GM21825 (cell line): ENCODE results near the gene SIRPA.

ENCODE experiments used
- ATAC-seq: cut with Tn5 transposase; IDR thresholded peaks from one replicate; pipeline ENCODE4 v1.9.1; 2021; ENCODE audit warnings: mild to moderate bottlenecking, moderate library complexity; ENCODE audit not compliant: unreplicated experiment

Gene SIRPA

DNA sequence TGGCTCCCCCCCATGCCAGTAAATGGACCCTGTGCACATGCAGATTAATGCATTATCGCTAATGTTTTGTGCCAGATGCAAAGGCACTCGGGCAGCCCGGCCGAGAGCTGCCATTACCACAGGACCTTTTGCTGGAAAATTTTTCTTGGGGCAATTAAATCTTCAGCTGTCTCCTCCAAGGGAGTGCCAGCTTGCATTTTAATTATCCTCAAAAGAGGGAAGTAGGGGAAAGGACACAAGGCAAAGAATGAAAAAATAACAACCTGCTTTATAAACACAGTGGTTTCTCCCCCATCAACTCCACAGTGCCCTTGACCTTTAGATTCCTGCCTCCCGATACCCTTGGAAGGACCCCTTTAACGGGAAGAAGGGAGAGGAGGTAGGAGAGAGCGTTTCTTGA, 50.5 kb downstream of the SIRPA start:
- no peak for ATAC-seq

DNA sequence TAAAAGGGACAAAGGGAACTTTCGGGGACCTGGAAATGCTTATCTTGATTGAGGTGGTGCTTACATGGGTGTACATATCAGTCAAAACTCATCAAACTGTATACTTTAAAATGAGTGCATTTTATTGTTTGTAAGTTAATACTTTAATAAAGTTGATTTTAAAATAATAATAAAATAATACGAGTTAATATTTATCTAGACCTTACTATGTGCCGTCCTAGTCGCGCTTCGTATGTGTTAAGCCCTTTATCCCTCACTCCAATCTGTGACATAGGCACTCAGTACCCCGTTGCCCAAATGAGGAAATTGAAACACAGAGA, 51.2 kb downstream of the SIRPA start:
- ATAC-seq: no peak

DNA sequence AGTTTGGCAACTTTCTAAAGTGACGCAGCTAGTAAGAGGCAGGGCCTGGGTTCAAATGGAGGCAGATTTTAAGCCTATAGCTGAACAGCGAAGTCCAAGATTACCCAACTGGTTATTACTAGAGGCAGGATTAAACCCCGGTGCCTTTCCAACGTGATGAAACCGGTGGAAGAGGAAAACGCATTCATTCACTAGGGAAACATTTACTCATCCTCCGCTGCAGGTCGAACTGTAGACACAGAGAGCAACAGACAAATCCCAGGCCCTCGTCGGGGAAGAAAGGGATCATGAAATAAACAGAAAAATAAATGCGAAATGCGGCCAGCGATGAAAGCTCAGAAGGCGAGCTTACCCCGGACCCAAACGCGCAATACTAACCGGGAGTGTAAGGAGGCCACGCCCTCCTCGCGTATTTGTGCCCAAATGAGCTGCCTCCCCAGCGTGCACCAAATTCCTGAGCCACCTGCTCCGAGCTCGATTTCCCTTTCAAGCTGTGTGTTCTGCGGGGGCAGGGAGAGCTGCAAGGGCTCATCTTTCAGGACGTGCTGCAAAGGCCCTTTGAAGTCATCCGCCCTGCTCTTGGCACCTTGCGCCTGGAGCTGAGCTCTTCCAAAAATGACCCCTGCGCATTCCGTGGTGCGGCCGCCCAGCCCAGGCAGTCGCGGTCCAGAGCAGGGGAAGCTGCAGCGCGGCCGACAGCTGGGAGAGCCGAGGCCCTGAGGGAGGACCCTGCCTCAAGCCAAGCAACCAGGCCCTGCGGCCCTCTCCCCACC, 51.7 kb downstream of the SIRPA start:
- no peak for ATAC-seq

DNA sequence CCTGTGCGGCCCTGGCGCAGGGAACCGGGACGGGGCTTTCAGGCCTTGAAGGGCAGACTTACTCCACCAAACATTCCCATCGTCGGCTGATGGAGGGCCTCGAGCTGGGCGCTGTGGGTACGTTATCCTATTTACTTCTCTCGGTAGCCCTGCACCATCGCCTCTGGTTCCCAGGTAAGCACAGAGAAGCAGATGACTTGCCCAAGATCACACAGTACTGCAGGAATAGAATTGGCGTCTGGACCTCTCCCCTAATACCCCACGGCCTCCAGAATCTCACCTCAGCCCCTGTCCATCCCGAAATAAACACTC, 52.3 kb downstream of the SIRPA start:
- no peak for ATAC-seq

DNA sequence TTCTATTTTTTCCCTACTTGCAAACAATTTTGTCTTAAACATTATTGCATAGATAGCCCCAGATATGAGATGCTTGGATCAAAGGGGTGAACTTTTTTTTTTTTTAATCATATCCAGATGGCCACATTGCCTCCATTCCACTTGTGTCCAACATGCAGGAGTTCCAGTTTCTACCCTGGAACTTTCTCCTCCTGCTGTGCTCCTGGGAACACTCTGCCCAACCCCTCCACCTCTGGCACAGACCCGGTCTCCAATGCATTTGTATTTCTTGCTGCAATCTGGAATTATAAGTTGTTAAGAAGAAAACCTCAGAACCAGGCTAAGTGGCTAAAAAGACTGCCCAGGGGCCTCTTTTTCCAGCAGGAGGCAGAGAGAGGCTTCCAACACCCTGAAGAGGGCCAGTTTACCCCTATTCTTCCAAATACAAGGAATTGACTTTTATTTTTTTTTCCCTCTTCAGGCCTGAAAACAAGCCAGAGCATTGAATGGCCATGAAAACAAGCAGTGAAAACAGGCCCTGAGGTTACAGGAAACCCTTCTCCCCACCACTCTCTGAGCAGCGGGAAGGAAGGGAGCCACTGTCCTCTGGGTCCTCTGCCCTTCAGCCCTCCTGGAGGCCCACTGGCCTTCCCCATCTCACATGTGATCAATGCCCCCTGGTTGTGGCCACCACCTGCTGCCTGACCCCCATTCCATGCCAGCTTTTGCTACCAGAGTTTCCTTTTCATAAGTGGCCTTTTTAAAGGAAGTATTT, 54.3 kb downstream of the SIRPA start:
- ATAC-seq: no peak

DNA sequence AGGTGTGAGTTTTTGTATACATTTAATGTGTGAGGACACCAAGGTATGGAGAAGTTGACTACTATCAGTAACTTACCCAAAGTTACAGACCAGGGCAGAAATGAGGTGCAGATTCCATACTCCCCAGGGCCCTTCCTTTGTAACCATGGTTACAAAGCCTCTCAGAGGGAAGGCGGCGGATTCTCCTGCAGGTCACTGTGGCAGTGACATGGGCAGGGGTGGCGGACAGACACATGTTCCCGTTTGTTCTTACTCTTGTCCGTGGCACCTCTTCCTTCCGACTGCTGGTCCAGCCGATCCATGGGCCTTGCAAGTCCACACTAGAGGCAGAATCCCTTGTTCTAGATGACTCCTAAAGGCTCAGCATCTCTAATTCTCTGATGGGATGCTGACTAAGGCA, 55.6 kb downstream of the SIRPA start:
- ATAC-seq: no peak

DNA sequence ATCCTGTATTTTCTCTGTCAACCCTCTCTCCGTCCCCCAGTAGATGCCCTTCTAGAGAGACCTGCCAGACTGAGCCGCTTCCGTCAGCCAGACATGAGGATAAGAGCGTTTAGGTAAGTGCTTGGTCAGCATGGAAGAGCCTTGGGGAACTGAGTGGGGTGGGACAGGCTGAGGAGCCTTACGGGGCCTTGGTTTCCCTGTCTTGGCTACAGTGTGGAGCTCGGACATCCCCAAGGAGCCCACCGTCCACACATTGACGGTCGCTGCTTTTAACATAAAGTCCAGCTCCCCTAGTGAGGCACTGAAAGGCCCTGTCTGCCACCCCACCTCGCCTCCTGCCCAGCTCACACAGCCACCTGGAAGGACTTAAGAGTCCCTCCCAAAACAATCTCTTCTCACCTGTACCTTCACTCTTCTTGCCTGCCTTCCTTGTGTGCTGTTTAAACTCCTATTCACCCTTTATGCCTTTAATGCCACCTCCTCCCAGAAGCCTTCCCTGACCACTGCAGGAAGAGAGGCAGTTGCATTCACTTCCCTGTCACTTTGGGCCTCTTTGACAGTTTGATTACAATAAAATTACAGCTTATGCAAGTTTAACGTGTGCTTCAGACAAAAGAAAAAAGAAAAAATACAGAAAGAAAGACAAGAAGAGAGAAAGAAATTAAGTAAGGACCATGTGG, 56.4 kb downstream of the SIRPA start:
- ATAC-seq: no peak

DNA sequence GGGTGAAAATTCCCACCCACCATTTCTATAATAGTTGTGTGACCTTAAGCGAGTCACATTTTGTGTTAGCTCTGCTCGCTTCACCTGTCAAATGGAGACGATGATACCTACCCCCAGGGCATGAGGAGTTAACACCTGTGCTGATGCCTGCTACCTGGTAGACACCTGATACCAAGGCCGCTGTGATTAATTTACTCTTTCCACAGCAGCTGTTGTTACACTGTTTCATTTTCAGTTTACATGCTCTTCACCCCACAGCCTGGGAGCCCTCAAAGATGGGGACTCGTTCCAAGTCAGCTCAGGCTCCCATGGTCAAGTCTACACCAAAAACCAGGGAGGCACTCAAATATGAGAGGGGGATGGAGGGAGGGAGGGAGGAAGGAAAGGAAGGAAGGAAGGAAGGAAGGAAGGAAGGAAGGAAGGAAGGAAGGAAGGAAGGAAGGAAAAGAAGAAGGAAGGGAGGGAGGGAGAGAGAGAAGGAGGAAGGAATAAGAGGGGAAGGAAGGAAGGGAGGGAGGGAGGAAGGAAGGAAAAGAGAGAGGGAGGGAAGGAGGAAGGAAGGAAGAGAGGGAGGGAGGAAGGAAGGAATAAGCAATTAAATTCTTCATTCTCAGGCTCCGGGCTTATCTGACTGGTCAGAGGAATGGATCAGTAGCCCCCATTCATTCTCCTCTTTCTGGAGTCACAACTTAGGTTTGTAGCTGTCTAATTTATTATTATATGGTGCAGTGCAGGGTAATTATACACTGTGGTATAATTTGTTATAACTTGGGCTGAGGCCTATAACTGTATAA, 57.7 kb downstream of the SIRPA start:
- ATAC-seq: no peak

DNA sequence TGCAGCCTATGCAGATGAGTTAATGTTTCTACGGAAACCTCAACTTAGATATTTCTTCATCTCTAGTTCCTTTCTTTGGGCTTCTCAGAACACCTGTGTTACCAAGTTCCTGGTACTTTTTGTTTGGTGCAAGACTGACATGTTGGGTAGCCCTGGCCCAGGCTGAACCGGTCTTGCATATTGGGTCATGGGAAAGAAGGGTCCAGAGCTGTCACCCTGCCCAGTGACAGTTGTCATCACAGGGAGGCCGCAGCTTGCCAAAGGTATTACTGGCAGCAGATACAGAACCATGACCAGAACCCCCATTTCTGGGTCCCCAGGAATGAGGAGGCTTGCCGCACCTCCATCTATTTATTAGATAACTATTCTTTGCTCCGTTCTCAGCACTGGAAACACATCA, 58.4 kb downstream of the SIRPA start:
- ATAC-seq: no peak

DNA sequence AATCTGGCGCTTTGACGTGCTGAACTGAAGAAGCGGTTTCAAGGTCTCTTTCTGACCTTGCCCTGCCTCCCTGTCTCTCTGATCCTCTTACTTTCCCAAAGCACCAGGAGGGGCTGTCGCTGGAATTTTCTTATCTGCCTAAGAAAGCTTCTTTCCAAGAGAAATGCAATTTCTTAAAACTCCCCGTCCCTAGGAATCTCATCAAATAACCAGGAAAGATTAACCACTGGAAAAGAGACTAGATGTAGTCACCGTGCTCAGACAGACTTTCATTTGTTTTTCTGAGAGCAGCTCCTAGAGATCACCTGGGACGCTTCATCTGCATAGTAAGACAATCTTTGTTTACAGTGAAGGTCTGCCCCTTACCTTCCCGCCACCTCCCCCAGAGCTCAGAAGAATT, 60.0 kb downstream of the SIRPA start:
- ATAC-seq: no peak

DNA sequence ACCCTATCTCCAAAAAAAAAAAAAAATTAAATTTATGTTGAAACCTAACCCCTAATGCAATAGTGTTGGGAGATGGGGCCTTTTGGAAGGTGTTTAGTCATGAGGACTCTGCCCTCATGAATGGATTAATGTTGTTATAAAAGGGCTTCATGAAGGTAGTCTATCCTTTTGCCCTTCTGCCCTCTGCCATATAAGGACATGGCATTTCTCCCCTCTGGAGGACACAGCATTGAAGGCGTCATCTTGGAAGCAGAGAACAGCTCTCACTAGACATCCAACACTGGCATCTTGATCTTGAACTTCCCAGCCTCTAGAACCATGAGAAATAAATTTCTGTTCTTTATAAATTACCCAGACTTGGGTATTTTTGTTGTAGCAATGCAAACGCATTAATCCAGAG, 63.2 kb downstream of the SIRPA start:
- no peak for ATAC-seq

DNA sequence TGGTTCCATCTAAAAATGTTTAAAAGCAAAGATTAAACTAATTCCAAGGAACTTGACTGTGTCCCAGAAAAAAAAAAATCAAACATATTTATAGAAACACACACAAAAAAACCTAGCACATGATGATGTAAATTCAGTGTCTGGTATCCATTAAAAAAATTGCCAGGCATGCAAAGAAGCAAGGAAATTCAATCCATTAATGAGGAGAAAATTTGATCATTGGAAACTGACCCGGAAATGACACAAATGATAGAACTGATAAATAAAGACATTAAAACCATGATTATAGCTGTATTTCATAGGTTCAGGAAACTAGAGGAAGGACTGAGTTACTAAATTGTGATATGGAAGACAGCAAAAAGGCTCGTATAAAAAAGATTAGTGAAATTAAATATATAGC, 63.9 kb downstream of the SIRPA start:
- no peak for ATAC-seq

DNA sequence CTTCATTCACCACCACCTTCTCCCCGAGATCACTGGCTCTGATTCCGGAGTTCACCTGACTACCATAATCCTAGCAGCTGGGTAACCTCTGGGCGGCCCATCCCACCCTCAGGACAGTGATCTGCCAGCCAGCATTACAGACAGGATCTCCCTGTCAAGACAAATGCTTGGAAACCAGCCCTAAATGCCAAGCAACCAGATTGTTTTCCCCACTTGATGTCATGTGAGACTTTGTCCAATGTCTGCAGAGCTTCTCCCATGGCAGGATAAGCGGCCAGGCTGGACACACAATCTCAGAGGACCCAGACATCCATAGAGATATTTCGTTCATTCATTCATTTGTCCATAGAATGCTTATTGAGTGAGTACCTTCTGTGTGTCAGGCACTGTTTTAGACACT, 66.2 kb downstream of the SIRPA start:
- no peak for ATAC-seq

DNA sequence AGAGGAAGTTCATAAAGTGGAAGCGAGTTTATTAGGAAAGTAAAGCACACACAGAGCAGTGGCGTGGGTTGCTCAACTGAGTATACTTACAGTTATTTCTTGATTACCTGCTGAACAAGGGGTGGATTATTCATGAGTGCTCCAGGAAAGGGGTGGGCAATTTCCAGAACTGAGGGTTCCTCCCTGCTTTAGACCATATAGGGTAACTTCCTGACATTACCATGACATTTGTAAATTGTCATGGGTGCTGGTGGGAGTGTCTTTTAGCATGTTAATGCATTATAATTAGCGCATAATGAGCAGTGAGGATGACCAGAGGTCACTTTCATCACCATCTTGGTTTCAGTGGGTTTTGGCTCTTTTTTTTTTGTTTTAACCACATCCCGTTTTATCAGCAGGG, 68.9 kb downstream of the SIRPA start:
- no peak for ATAC-seq

DNA sequence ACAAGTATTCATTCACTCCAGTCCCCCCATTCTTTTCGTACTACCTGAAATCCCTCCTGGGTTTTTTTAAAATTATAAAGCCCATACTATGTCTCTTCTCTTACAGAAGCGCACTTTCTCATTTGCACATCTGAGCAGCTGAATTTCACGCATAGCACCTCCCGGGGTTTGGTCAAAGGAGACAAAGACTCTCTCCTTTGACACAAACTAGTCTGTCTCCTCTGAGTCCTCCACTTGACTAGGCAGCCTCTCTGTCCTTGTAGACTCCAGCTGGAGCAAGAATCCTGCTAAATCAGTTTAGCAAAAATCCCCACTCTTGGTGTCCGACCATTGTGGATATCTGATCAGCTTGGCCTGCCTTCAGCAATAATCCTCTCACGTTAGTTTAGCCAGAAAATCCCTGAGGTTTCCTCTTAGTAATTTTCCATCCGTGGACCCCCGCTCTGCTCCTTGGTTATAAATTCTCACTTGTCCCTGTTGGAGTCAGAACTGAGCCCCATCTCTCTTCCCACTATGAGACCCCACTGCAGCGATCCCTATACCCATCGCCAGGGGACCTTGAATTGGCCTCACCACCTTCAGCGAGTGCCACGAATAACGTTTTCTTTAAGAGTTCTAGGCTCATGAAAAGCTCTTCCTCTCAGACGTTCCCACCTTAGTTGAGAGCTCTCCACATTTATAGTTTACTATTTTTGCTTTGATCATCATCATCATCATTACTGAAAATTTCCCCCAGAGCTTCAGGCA, 69.6 kb downstream of the SIRPA start:
- no peak for ATAC-seq

DNA sequence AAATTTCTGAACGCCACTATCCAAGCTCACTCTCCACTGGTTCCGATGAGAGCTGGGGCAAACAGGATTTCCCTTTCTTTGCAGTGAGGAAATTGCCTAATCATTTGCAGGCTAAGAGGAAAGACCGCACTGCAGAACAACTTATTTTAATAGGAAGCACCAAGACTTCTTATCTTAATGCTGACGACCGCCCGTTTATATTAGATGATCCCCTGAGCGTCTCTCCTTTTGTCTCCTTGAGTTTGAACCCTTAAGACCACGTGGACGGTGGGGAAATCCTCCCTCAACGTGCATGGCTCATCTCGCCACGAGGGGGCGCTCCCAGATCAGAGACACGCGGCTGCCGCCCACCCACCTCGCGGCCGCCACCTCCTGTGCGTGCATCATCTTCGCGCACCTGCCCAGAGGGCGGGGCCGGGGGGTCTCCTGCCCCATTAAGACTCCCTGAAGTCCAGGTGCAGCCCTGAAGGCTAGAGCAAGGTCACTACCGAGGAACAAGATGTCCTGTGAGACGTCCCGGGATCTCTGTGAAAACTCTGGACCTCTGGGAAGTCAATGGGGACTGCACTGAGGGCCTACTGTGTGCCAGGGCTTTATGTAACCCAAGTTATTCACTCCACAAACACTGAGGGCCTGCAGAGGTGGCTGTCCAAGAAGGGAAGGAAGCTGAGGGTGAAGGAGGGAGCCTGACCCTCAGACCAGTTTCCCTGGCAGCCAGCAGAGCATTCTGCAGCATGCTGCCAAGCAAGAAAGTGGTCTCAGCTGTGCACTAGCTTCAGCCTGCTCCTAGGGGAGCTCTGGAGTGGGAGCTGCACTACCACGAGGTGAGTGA, 70.5 kb downstream of the SIRPA start:
- no peak for ATAC-seq

DNA sequence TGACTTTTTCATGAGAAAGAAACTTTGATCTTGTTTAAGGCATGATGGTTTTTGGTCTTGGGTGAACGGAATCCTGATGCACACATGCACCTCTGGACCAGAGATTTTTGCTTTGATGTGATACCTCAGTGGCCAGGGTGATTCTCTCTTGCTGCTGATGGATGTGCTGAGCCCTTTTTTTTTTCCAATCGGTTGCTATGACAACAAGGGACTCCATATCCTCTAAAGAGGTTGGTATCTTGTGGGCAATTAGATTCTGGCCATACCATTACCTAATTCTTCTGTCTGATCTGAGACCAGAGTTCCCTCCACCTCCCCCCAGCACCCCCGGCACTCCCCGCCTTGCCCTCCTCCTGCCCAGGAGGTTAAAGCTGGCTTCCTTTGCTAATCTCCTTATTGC, 73.8 kb downstream of the SIRPA start:
- ATAC-seq: no peak

DNA sequence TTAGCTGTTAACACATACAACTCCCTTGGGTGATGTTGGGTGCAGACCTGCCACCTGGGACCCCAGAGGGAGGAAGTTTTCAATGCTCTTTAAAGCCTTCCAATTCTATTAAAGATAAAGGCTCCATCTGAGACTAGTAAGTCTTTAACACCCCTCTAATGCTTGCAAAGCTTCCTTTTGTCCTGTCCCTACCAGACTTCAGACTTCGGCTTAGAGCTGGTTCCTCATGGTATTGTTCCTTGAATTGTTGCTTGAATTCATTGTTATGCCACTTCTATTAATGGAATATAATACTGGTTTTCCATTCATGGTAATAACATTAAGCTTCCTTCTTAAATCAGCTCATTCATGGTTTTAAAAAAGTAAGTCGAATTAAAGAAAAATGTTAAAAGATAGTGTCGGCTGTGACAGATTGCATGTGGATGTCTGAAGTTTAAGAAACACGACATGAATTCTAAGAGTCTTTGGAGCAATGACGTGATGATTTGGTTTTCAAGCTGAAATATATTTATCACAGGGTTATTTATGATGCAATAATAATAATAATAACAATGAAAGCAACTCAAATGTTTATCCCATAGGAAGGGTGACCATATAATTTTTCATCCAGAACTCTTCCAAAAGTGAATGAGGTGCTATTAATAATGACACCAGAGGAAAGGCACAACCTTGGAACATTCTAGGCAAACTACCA, 76.8 kb downstream of the SIRPA start:
- ATAC-seq: no peak
